K562 (cell line): ENCODE measurements around the gene RBM26. TPM values are rescaled to one million over a fixed set of nuclear protein-coding genes. Genes with fewer than 3 reads are reported as not detected.

Source experiments
- ATAC-seq: fragments of 200-7000 bp; cut with Tn5 transposase; 3 replicates; pipeline ENCODE4 v1.9.1; 2020; ENCODE audit warnings: moderate library complexity
- BruUV-seq: library from RNA; stranded (reverse); fragments of 400-500 nt; replicated peaks from 2 replicates; lab custom pipeline; 2021; lab: Mats Ljungman, UMichigan
- CTCF ChIA-PET: fragments of 300-600 bp; formaldehyde crosslinking; extraction: SDS; loops from one replicate; lab custom pipeline; 2021; ENCODE audit warnings: low intra/inter-chr PET ratio; lab: Yijun Ruan, JAX
- POLR2A ChIA-PET: fragments of 300-600, 350-650 bp; sonication (Branson Sonifier 250); formaldehyde crosslinking; extraction: SDS; loops from one replicate; lab custom pipeline; 2021; ENCODE audit warnings: antibody characterized with exemption, inconsistent platforms; lab: Yijun Ruan, JAX
- DNase-seq, 4 experiments: peaks; one replicate each; pipeline versions ENCODE4 v3.0.0 to v3.0.0-alpha.2; 2011 to 2018; ENCODE audit warnings: low spot score in 3 of 4, mixed read lengths in 3 of 4; ENCODE audit errors: extremely low read depth in 1 of 4
- FAIRE-seq: peaks from 2 replicates; lab custom pipeline; 2011; peaks lifted over from hg19 to GRCh38; lab: Jason Lieb, UNC
- H2AFZ ChIP-seq: 2 replicates; pipeline ENCODE4 v1.6.0; 2011; ENCODE audit warnings: low read depth, low read length, control low read depth, inconsistent platforms
- H3K27ac ChIP-seq: fragments of 200-600 bp; 3 replicates; pipeline ENCODE4 v1.8.0; 2011; ENCODE audit warnings: low read depth, mild to moderate bottlenecking, control low read depth, inconsistent platforms, low read length, moderate library complexity, mixed read lengths; ENCODE audit errors: extremely low read depth
- H3K27me3 ChIP-seq, 2 experiments: fragments of 300-600 bp in 1 of 2; 2 replicates in 1 of 2; 3 replicates in 1 of 2; pipeline versions ENCODE4 v1.6.0 to v1.8.0; 2011; ENCODE audit warnings: inconsistent platforms in 2 of 2, low read length in 2 of 2, mild to moderate bottlenecking in 1 of 2, mixed read lengths in 1 of 2, moderate library complexity in 1 of 2; ENCODE audit not compliant: control insufficient read depth in 2 of 2, insufficient read depth in 2 of 2
- H3K36me3 ChIP-seq: fragments of 300-600 bp; 3 replicates; pipeline ENCODE4 v1.8.0; 2011; ENCODE audit warnings: mild to moderate bottlenecking, low read length, inconsistent platforms; ENCODE audit not compliant: control insufficient read depth, insufficient read depth
- H3K4me1 ChIP-seq, 2 experiments: fragments of 200-600 bp in 1 of 2; replicated peaks in 1 of 2; 2 replicates in 1 of 2; 3 replicates in 1 of 2; pipeline versions ENCODE4 v1.5.1 to v1.8.0; 2011; ENCODE audit warnings: inconsistent platforms in 2 of 2, low read length in 2 of 2, mild to moderate bottlenecking in 1 of 2, mixed read lengths in 1 of 2, moderate library complexity in 1 of 2; ENCODE audit not compliant: control insufficient read depth in 2 of 2, insufficient read depth in 2 of 2
- H3K4me2 ChIP-seq: 2 replicates; pipeline ENCODE4 v1.6.1; 2011; ENCODE audit warnings: low read length, control low read depth, inconsistent platforms, mixed read lengths; ENCODE audit not compliant: insufficient read depth
- H3K4me3 ChIP-seq: fragments of 200-600 bp; sonication (generic), shearing (Covaris generic); 2 replicates; pipeline ENCODE4 v1.5.1; 2016; ENCODE audit warnings: control low read depth, inconsistent platforms
- H3K79me2 ChIP-seq: fragments of 200-600 bp; 3 replicates; pipeline ENCODE4 v1.8.0; 2011; ENCODE audit warnings: low read length, inconsistent platforms; ENCODE audit not compliant: control insufficient read depth, insufficient read depth
- H3K9ac ChIP-seq, 2 experiments: 2 replicates each; pipeline versions ENCODE4 v1.6.0 to v1.6.1; 2011; ENCODE audit warnings: low read depth in 2 of 2, low read length in 2 of 2, control low read depth in 1 of 2, inconsistent platforms in 1 of 2, mild to moderate bottlenecking in 1 of 2, mixed read lengths in 1 of 2; ENCODE audit not compliant: insufficient read depth in 1 of 2
- H3K9me1 ChIP-seq: one replicate; pipeline ENCODE4 v1.6.0; 2011; ENCODE audit warnings: inconsistent platforms, mild to moderate bottlenecking, low read length, moderate library complexity; ENCODE audit not compliant: control insufficient read depth, insufficient read depth
- H3K9me3 ChIP-seq: replicated peaks from 2 replicates; pipeline ENCODE4 v1.5.1; 2011; ENCODE audit warnings: low read depth, low read length, inconsistent platforms; ENCODE audit not compliant: control insufficient read depth, insufficient read depth
- H4K20me1 ChIP-seq: replicated peaks from 2 replicates; pipeline ENCODE4 v1.6.1; 2011; ENCODE audit warnings: low read length, inconsistent platforms, mixed read lengths; ENCODE audit not compliant: control insufficient read depth, insufficient read depth
- CREBBP ChIP-seq: IDR thresholded peaks from one replicate; pipeline ENCODE4 v1.6.1; 2012; ENCODE audit warnings: low read depth, mild to moderate bottlenecking, control low read depth, inconsistent platforms, low read length
- CUX1 ChIP-seq: fragments of 200-800 bp; sonication (Bioruptor generic); IDR thresholded peaks from 2 replicates; pipeline ENCODE4 v1.6.1; 2016; ENCODE audit warnings: missing genetic modification characterization, missing compliant biosample characterization
- PRPF4 ChIP-seq: fragments of 200-400 bp; formaldehyde crosslinking; IDR thresholded peaks from one replicate; pipeline ENCODE4 v1.6.1; 2017; ENCODE audit warnings: low read length, low read depth, mild to moderate bottlenecking; ENCODE audit not compliant: insufficient read depth, poor library complexity, severe bottlenecking
- RNF219 ChIP-seq: fragments of 250-450 bp; sonication (Bioruptor Pico); IDR thresholded peaks from 2 replicates; pipeline ENCODE4 v1.5.0; 2022; ENCODE audit warnings: mild to moderate bottlenecking
- TGIF2 ChIP-seq: sonication (generic); formaldehyde crosslinking; IDR thresholded peaks from 2 replicates; pipeline ENCODE4 v1.8.1; 2022; ENCODE audit warnings: mild to moderate bottlenecking, missing genetic modification reagents, moderate library complexity
- ZFP30 ChIP-seq: fragments of 250-450 bp; sonication (Bioruptor Pico); IDR thresholded peaks from 2 replicates; pipeline ENCODE4 v1.8.0; 2022; ENCODE audit warnings: moderate library complexity, mild to moderate bottlenecking, inconsistent platforms, borderline replicate concordance
- ZNF76 ChIP-seq: fragments of 250-450 bp; sonication (Bioruptor Pico); IDR thresholded peaks from 2 replicates; pipeline ENCODE4 v1.4.0; 2020; ENCODE audit warnings: mild to moderate bottlenecking, moderate library complexity, borderline replicate concordance
- WGBS: fragments of 100-300 bp; shearing (Covaris generic); methylation state at CpG from one replicate; pipeline ENCODE4 v1.1.6; 2016; ENCODE audit warnings: low coverage, mixed read lengths; ENCODE audit not compliant: insufficient coverage; ENCODE audit errors: missing lambda C conversion rate; 5-methylcytosine and 5-hydroxymethylcytosine counted together
- in situ Hi-C: fragments of 300-500 bp; cut with MboI; formaldehyde crosslinking; loops from 4 replicates; pipeline ENCODE4 v1.15.0; 2018; ENCODE audit warnings: inconsistent platforms, mixed read lengths
- intact Hi-C: fragments of 100-400 bp; cut with micrococcal nuclease; formaldehyde crosslinking; loops from 2 replicates; pipeline ENCODE4 v1.14.2; 2022
- polyA plus RNA-seq, 8 experiments: library from polyadenylated mRNA; depleted of rRNA in 4 of 8; stranded (reverse) in 5 of 8; unstranded in 3 of 8; fragments of >200 nt; fragmentation: Nextera tagmentation in 2 of 8; fragmentation: Illumina TruSeq in 1 of 8; extraction: Ambion mirVana in 2 of 8; extraction: Trizol in 1 of 8; gene quantifications; 2 replicates each; pipeline versions ENCODE4 v1.2.1 to v1.2.3, GENCODE V29; 2011 to 2014; ENCODE audit warnings: inconsistent platforms in 1 of 8, missing spikeins in 1 of 8
- total RNA-seq, 7 experiments: library from RNA; depleted of rRNA in 6 of 7; stranded (reverse); fragments of >200 nt in 6 of 7; fragmentation: Illumina TruSeq in 2 of 7; extraction: Trizol in 2 of 7; gene quantifications; 2 replicates each; pipeline versions ENCODE4 v1.2.1 to v1.2.3, GENCODE V29; 2011 to 2021; ENCODE audit warnings: low replicate concordance in 1 of 7

RBM26 gene
- total and polyA plus RNA-seq, 9 of the 15 experiments (the other 6 are each of a cell fraction or from before 2014, with no cell fraction given), result 10.0 to 42.4 (median 26.4) TPM

GRCh38 chr13:79427883-79428282 is 21.8 kb upstream of the RBM26 start:
- BruUV-seq, result no TSS peak
- Histone ChIP-seq H3K27me3 (no peaks in the 10 kb centered on the region), H3K27ac (no peak overlapping the region), H3K36me3 (no peaks in the 10 kb centered on the region), H3K9me1 (no peaks in the 10 kb centered on the region), H3K9ac (no peak overlapping the region), H3K4me2 (no peak overlapping the region), H3K4me1 (peaks cover 0 to 1% of the 10 kb centered on the region in 2 experiments; a peak in 1 of 5 replicates), H4K20me1 (no peaks in the 10 kb centered on the region), H3K9me3 (no peaks in the 10 kb centered on the region), H3K79me2 (no peaks in the 10 kb centered on the region), H3K4me3 (no peak overlapping the region), H2AFZ (no peak overlapping the region; the same call in 1 of the 2 replicates)
- intact Hi-C loops, result loop anchor here (5.0 kb wide), 1 partner anchor 54 kb away; the partner anchor contains the start of gene NDFIP2
- DNase-seq (no peak), FAIRE-seq (no peak), ATAC-seq (no peak)
- no peak for TF ChIP-seq ZFP30 (CRISPR knock-in tag)
- TF ChIP-seq ZNF76 (CRISPR knock-in tag), result no peak
- no peak for TF ChIP-seq CREBBP
- TF ChIP-seq TGIF2 (CRISPR knock-in tag), result no peak
- ChIA-PET POLR2A (no interaction called here), CTCF (interaction anchor here (1.1 kb wide), 1 partner anchor 114 kb away, joined by 3 read pairs; no protein-coding TSS in a partner anchor)
- 15% methylated on average over 2 of the region's 2 CpGs for WGBS
- in situ Hi-C loops, result loop anchor here (5.0 to 25.0 kb wide), 2 partner anchors 114 to 909 kb away; partner anchors contain the start of gene SPRY2

- FAIRE-seq (no peak), DNase-seq (no peak)
- no peak overlapping the region for H3K9ac ChIP-seq
- intact Hi-C loops (loop anchor here (5.0 kb wide), 1 partner anchor 55 kb away; the partner anchor contains the start of gene NDFIP2), in situ Hi-C loops (loop anchor here (5.0 to 25.0 kb wide), 2 partner anchors 115 to 910 kb away; partner anchors contain the start of gene SPRY2)
- TF ChIP-seq RNF219 (CRISPR knock-in tag) (no peak), CUX1 (CRISPR knock-in tag) (no peak), PRPF4 (no peak)
- TF ChIP-seq, all 486 proteins: peak for 0
- Histone ChIP-seq H3K4me3 (no peak overlapping the region), H3K79me2 (no peaks in the 10 kb centered on the region), H2AFZ (no peak overlapping the region), H3K9me3 (no peaks in the 10 kb centered on the region), H3K4me2 (no peak overlapping the region), H3K36me3 (no peaks in the 10 kb centered on the region), H3K27ac (no peak overlapping the region), H3K9me1 (no peaks in the 10 kb centered on the region), H3K27me3 (no peaks in the 10 kb centered on the region), H3K4me1 (no peaks in the 10 kb centered on the region), H4K20me1 (no peaks in the 10 kb centered on the region)
- WGBS, result 71% methylated on average over 1 of the region's 1 CpG
- ATAC-seq, result no peak
- ChIA-PET CTCF (interaction anchor here (1.1 kb wide), 1 partner anchor 114 kb away, joined by 3 read pairs; no protein-coding TSS in a partner anchor), POLR2A (no interaction called here)
- no TSS peak for BruUV-seq
Observed at GRCh38 chr13:79427265-79427664, 21.2 kb upstream of the RBM26 start.
